Body of pancreas (tissue), 4 donors: Measurements from ENCODE around the gene OR6N2. TPM values are rescaled to one million over a fixed set of nuclear protein-coding genes. Genes with fewer than 3 reads are reported as not detected.

Experiments used
- ATAC-seq: fragments of 150-250 bp; one replicate; pipeline ENCODE4 v1.9.1; 2016
- DNase-seq, 4 donors: peaks; one replicate each; pipeline ENCODE4 v3.0.0-alpha.2; 2019
- H3K27ac ChIP-seq, 4 donors: fragments of 200-600 bp; sonication (generic); 1 replicate in 3 of 4; 2 replicates in 1 of 4; pipeline versions ENCODE4 v1.5.1 to v1.6.1; 2016 to 2019; ENCODE audit warnings: mild to moderate bottlenecking in 1 of 4, mixed read lengths in 1 of 4, moderate library complexity in 1 of 4
- H3K27me3 ChIP-seq, 2 donors: fragments of 200-600 bp; sonication (generic); one replicate each; pipeline ENCODE4 v1.6.0; 2016; ENCODE audit warnings: mild to moderate bottlenecking in 1 of 2
- H3K36me3 ChIP-seq, 2 donors: fragments of 200-600 bp; sonication (generic); replicated peaks in 1 of 2; 2 replicates each; pipeline ENCODE4 v1.5.1; 2016; ENCODE audit warnings: low read depth in 2 of 2; ENCODE audit not compliant: insufficient read depth in 1 of 2
- H3K4me1 ChIP-seq: fragments of 200-600 bp; sonication (generic); one replicate; pipeline ENCODE4 v1.6.0; 2016
- H3K4me3 ChIP-seq, 2 donors: fragments of 200-600 bp; sonication (generic); 1 replicate in 1 of 2; 2 replicates in 1 of 2; pipeline ENCODE4 v1.5.1; 2016 to 2019
- H3K9me3 ChIP-seq, 3 donors: fragments of 200-600 bp; sonication (generic); 1 replicate in 2 of 3; 2 replicates in 1 of 3; pipeline ENCODE4 v1.5.1; 2016
- CTCF ChIP-seq, 7 experiments: fragments of 450-650 bp in 4 of 7; fragments of 200-600 bp in 3 of 7; sonication (generic) in 3 of 7; IDR thresholded peaks; one replicate each; pipeline ENCODE4 v1.5.1; 2016 to 2019; ENCODE audit warnings: antibody characterized with exemption in 7 of 7
- POLR2A ChIP-seq, 3 donors: fragments of 450-650 bp; IDR thresholded peaks; one replicate each; pipeline ENCODE4 v1.6.1; 2016; ENCODE audit warnings: antibody characterized with exemption in 3 of 3, mild to moderate bottlenecking in 2 of 3
- WGBS, 2 donors: methylation state at CpG; one replicate each; pipeline ENCODE4 v1.1.5; 2017; 5-methylcytosine and 5-hydroxymethylcytosine counted together
- intact Hi-C: fragments of 100-400 bp; cut with DNase I; formaldehyde crosslinking; loops from one replicate; pipeline ENCODE4 v1.15.1; 2023
- total RNA-seq, 2 donors: library from RNA; depleted of rRNA; stranded (reverse); fragments of >200 nt; gene quantifications; one replicate each; pipeline ENCODE4 v1.1.0, GENCODE V29; 2016

OR6N2 gene, protein sequence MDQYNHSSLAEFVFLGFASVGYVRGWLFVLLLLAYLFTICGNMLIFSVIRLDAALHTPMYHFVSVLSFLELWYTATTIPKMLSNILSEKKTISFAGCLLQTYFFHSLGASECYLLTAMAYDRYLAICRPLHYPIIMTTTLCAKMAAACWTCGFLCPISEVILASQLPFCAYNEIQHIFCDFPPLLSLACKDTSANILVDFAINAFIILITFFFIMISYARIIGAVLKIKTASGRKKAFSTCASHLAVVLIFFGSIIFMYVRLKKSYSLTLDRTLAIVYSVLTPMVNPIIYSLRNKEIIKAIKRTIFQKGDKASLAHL
- not detected for total RNA-seq

DNA sequence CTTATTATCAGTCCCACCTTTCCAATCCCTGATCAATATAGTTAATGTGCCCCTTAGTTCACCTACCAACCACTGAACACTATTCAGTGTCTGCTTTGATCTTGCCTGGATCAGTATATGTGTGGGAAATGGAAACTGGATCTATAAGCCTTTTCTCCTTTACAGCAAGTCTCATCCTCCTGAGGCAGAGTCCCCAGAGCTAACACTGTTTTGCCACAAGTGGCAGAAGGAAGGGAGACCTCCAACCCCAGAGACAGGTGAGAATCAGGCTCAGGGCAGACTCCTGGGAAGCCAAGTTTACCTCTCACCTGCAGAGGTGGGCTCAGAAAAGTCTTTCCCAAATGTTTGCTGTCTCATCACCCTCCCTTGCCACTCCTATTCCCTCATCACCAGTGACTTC is at the start of gene OR6N2:
Gene OR6N2, minus strand, starts transcription at position 101 of the 400 bp plus-strand sequence. CDS start 3,569 bp downstream, outside the sequence.
- ATAC-seq (no peak), DNase-seq (no peak)
- no peak for TF ChIP-seq POLR2A (IDR thresholded peaks at IDR 0.05)
- TF ChIP-seq CTCF (IDR thresholded peaks at IDR 0.05) = no peak
- Histone ChIP-seq H3K4me3 (no peak within 1 kb of the TSS), H3K27ac (no peak within 1 kb of the TSS), H3K4me1 (no peaks in the 10 kb centered on the region), H3K9me3 (no peaks in the 10 kb centered on the region), H3K27me3 (no peaks in the 10 kb centered on the region), H3K36me3 (no peaks in the 10 kb centered on the region)
- intact Hi-C loops = no loop called here

GRCh38 chr1:158830074-158830677 is 49.2 kb upstream of the OR6N2 start:
- no peaks in the 10 kb centered on the region for H3K36me3 ChIP-seq
- 49 to 52% methylated on average over 2 of the region's 2 CpGs for WGBS, 2 donors
- no peak for ATAC-seq
- TF ChIP-seq POLR2A (IDR thresholded peaks at IDR 0.05) = no peak
- no peak for TF ChIP-seq CTCF (IDR thresholded peaks at IDR 0.05)
- H3K27ac ChIP-seq = no peak overlapping the region
- H3K9me3 ChIP-seq = no peaks in the 10 kb centered on the region
- H3K27me3 ChIP-seq = no peaks in the 10 kb centered on the region
- intact Hi-C loops = no loop called here
- H3K4me3 ChIP-seq = no peak overlapping the region
- no peaks in the 10 kb centered on the region for H3K4me1 ChIP-seq
- DNase-seq = no peak

GRCh38 chr1:158821723-158822122 is 40.7 kb upstream of the OR6N2 start:
- no peak for DNase-seq
- WGBS, 2 donors = 52 to 56% methylated on average over 1 of the region's 1 CpG
- Histone ChIP-seq H3K27ac (no peak overlapping the region), H3K27me3 (no peaks in the 10 kb centered on the region), H3K4me1 (no peaks in the 10 kb centered on the region), H3K4me3 (no peak overlapping the region), H3K9me3 (no peaks in the 10 kb centered on the region), H3K36me3 (no peaks in the 10 kb centered on the region)
- intact Hi-C loops = no loop called here
- no peak for TF ChIP-seq POLR2A (IDR thresholded peaks at IDR 0.05)
- no peak for TF ChIP-seq CTCF (IDR thresholded peaks at IDR 0.05)
- no peak for ATAC-seq

DNA sequence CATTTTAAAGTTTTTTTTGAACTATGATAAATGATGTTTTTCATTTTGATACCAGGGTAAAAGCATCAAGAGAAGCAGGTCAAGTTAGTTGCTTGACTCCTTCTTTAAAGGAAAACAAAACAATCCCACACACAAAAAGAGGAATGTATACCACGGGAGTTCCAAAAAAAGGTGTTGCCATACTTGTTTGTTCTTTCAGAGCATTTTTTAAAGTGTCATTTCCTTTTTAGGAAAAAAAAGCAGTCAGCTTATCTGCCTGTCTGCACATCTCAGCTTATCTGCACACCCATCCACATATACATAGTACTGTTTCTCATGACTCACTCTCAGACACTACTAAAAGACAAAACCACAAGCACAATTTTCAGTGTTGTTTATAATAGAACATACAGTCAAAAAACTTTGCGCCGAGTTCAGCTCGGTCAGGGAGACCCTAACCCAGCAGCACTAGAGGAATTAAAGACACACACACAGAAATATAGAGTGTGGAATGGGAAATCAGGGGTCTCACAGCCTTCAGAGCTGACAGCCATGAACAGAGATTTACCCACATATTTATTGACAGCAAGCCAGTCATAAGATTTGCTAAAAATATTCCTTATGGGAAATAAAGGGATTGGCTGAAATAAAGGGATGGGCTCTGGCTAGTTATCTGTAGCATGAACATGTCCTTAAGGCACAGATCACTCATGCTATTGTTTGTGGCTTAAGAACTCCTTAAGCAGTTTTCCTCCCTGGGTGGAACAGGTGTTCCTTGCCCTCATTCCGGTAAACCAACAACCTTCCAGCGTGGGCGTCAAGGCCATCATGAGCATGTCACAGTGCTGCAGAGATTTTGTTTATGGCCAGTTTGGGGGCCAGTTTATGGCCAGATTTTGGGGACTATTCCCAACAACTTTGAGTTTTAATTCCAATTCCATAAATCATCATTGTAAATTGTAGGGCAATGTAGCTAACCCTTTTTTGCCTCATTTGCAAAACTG is 38.7 kb upstream of the OR6N2 start:
- Histone ChIP-seq H3K36me3 (no peaks in the 10 kb centered on the region), H3K4me3 (no peak overlapping the region), H3K27ac (peak overlapping the region in 1 of 4 donors; percentile 40), H3K9me3 (no peaks in the 10 kb centered on the region), H3K4me1 (no peaks in the 10 kb centered on the region), H3K27me3 (no peaks in the 10 kb centered on the region)
- WGBS, 2 donors = 54 to 67% methylated on average over 7 of the region's 7 CpGs
- ATAC-seq (no peak), DNase-seq (no peak)
- intact Hi-C loops = no loop called here
- TF ChIP-seq POLR2A (IDR thresholded peaks at IDR 0.05) (no peak), CTCF (IDR thresholded peaks at IDR 0.05) (no peak)
